NCI-H1092 treated with DMSO at 0.1 percent for 48 hours (cell line): ENCODE data around the gene PAM.

ENCODE experiments used
- DNase-seq: peaks from one replicate; lab custom pipeline; 2025; lab: John Stamatoyannopoulos, UW

The PAM gene

DNA sequence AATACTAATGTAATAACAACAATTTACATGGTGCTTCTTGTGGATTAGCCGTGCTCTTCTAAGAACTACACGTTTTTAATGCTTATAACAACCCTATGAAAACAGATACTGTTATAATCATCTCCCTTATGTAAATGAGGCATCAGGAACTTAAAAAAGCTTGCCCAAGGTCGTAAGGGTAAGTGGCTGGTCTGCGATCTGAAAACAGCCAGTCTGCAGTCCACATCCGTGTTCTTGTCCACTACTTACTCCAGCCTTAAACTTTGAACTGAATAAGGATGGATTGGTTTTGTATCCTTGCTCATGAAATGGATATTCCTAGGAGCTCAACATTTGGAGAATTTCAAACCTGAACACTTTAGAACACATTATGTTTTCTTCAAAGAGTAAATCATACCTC, 26.7 kb downstream of the PAM start:
- DNase-seq, result no peak

DNA sequence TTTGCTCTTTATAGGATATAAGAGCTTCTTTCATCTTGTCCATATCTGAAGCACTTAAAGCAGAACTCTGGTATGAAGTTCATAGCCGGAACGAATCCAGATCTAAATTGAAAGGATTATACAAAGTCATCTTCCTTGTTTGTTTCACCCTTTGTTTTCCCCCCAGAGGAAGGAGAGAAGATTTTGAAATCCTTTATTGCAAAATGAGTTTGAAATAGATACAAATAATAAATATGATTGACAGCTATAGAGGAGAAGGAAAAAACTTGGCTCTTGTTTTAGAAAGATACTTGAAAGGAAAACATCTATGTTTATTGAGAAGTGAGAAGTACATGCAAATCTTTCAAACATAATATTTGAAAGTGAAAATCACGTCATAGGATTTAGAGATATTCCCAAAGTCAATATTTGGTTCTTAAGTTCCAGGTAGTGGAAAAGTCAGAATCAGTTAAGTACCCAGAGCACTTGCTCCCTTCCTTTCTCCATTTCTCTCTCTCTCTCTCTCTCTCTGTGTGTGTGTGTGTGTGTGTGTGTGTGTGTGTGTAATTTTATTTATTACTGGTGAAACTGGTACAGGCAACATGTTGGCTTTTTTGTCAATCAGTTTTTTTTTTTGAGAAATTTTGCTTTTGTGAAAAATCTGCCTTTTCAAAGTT, 27.2 kb downstream of the PAM start:
- no peak for DNase-seq

DNA sequence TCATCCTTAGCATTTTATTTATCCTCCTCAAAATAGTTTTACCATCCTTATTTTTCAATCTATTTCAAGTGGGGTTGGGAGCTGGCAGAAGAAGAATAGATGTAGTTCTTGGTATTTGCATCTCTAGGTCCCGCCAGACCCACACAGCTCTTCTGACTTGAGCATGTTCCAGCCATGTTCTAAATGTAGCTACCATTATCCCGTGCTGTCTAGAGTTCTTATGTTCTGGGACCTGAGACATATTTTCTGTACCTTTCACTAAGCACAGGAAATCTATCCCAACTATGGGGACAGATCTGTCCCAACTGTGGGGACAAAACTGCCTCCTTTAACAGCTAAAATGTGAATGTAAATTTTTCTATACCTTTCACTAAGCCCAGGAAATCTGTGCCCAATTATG, 32.0 kb downstream of the PAM start:
- DNase-seq, result no peak

DNA sequence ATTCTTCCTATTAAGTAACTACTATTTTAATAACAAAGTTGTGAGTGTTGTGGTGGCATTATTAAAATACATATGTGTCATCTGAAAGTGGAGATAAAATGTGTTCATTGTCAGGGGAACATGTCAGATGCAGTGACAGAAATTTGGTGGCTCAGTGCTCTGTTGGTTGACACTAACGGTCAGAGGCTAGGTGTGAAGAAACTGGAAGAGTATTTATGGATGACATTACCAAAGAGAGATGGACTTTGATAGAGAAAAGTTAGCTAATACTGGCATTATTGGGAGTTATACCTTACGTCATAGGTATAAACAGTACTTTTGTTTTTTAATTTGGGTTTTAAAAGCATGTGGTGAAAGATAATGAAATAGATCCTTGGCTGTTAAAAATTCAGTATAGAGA, 33.7 kb downstream of the PAM start:
- DNase-seq, result no peak

DNA sequence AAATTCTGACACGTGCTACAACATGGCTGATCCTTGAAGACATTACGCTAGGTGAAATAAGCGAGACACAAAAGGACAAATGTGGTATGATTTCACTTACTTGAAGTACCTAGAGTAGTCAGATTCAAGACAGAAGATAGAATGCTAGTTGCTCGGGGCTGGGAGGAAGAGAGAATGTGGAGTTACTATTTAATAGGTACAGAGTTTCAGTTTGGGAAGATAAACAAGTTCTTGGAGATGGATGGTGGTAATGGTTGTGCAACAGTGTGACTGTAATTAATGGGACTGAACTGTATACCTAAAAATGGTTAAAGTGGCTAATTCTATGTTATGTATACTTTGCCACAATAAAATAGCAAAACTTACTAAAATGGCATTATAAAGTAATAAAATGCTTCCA, 34.4 kb downstream of the PAM start:
- DNase-seq, result no peak

DNA sequence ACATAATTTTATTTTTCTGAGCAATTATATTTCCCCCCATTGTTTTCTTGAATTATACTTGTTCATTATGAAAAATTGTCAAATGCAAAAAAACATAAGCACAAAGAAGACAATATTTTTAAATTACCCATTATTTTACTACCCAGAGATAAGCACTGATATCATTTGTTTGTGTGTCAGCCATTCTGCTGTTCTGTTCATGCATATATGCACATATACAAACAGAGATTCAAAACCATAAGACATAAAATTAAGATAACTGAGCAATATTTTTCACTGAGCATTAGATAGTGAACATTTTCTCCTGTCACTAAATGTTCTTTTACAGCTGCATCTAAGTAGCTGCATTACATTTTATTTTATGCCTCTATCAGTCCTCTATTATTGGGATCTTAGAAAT, 35.6 kb downstream of the PAM start:
- DNase-seq, result no peak

DNA sequence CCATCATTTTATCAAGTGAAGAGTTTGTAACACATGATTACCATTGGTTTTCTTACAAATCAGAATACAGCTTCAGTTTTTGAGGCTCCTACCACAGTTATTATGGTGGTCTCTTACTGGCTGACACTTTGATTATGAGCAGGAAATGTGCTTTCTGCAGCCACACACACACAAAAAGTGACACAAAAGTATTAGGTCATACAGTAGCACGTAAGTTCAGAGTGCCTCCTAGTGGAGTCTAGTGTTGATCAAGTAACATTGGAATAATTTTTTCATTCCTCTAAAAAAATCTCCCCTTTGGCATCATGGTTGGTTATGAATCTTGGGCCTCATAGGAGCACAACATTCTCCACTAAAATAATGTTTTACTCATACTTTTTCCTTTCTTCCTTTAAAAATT, 37.6 kb downstream of the PAM start:
- peak; percentile 42 for DNase-seq

DNA sequence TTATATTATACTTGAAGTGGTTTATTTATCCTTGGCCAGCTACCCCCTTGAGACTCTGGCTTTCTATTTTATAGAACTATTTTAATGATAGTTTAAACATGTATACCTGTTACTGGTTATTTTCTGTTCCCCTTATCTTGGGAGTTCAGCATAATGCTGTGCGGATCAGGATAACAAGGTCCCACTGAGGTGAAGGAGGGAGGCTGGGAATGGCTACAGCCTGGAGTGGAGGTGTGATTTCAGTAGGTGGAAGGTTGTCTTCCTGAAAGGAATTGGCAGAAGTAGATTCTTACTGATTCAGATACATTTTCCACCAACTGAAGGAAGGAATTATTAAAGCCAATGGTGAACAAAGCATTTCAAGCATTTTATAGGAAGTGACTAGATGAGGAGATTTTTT, 38.9 kb downstream of the PAM start:
- peak; percentile 51 for DNase-seq

DNA sequence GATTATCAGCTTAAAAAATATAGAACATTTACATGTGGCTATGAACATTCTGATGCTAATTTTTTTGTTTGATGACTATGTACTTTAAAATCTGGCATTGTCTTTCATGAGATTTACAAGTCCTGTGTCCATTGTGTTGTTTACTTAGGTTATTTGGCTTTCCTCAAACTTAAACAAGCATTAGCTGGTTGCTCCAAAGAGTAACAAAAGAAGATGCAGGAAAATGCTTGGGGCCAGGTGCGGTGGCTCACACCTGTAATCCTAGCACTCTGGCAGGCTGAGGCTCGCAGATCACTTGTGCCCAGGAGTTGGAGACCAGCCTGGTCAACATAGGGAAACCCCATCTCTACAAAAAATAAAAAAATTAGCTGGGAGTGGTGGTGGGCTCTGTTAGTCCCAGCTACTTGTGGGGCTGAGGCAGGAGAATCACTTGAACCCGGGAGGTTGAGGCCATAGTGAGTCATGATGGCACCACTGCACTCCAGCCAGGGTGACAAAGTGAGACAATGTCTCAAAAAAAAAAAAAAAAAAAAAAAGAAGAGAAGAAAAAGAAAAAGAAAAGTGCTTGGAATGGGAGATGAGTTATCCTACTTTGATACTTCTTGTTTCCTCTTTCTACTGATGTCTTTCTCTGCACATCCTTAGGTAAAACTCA, 39.7 kb downstream of the PAM start:
- peak; percentile 59 for DNase-seq

DNA sequence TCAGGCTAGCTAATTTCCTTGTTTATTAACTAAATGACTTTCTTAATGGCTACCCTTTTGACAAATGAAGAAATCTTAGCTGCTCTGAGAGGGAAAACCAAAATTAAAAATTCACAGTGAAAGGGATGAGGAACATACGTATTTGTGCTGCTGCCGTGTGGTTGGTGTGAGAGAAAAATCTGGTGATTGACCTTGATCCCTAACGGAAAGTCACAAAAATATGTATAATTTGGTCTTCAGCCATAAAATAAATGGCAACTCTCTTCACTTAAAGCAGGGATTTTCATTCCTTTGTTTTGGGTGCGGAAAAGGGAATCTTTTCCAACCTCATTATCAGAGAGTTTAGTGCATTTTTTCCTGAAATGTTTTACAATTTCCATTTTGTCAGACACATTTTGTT, 40.4 kb downstream of the PAM start:
- DNase-seq, result peak; percentile 79

DNA sequence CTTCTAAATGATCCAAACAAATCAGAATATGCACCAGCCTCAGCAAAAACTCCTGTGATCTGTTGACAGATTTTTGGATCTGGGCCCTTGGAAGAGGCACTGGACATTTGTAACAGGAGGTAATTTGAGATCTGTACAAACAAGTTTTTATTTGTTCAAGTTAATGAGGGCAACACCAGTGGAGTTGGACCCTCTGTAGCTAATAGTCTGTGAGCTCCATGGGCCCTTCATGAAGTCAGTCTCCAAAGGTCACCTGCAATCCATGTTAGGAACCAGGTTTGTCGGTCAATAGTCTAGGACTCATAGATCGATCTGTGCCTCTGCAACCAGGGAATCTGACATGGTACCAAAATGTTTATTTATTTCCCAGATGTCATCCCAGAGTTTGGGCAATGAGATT, 40.9 kb downstream of the PAM start:
- DNase-seq, result peak; percentile 93

DNA sequence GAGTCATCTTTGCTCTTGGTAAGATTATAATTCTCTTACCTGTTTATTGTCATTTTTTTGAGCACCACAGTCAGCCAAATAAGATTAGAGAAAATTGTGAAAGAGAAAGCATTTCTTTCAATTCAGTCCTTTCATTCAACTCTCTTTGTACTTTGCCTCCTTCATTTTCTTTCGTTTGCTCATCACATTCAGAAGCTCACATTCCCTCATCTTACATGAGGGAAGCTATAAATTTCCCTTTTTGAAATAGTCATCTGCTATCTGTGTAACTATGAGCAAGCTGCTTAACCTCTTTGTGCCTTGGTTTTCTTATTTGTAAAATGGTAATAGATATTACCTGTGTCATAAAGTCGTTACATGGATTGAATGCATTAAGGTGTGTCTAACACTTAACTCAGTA, 41.4 kb downstream of the PAM start:
- DNase-seq, result no peak

DNA sequence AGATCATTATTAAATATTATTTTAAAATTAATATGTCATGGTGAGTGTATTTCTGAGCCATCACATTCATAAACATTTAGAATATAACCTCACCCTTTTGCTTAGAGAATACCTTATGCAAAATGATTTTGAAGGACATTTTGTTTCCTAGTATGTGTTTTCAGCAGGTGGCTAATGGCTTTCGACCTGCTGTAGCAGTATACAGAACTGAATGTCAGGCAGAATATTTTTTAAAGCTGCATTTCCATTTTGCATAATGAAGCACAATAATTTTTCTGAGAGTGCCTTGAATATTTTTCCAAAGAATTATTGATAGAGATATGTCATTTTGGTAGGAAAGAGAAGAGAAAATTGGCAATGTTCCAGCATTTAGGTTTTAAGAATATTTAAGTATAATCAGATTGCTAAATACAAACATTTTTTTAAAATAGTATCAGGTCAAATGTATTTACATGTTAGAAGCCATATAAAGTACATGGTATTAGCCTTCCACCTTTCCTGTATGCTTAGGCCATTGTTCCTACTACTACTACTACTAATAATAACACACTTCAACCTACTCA, 42.3 kb downstream of the PAM start:
- peak; percentile 71 for DNase-seq

DNA sequence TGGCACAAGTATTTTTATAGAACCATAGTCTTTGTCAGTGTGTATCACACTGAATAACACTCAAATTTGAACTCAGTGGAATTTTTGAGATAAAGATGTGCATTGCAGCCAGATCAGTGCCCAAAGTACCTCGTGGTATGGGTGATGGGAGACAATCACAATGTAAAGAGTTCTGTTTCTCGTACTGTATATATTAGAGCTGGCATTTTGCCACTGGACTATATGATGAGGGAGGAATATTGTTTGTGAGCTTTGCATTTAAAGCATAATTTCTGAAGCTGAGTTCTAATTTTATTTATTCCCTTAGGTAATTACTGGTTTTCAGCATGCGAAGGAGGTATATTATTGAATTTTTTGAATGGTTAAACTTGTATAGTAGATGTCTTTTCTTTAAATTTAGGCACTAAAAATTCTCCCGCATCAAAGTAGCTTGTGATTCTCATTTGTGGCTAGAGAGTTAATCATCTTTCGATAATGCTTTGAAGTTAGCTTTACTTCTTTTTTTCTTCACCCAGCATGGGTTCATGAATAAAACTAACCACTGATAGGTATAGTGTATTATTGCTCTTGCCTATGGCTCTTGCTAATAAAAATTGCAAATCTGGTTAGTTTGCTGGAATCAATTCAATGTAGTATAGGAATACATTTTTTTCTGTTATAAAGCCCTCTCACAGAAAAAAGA, 43.1 kb downstream of the PAM start:
- DNase-seq, result no peak

DNA sequence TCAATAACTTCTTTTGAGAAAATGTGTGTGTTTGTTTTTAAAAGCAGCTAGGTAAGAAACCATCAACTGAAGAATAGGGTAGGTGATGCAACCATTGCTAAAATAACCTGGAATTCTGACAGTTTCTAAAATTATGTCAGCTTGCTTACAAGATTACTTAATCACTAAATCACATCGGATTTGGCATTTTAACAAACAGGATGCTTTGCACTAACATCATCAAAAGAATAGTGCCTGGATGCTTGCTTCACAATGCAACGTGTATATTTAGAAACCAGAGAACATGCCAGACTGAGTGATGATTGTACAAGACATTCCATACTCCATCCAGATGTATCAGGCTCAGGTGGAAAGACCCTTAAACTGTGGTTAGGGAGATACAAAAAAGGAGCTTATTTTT, 43.9 kb downstream of the PAM start:
- no peak for DNase-seq

DNA sequence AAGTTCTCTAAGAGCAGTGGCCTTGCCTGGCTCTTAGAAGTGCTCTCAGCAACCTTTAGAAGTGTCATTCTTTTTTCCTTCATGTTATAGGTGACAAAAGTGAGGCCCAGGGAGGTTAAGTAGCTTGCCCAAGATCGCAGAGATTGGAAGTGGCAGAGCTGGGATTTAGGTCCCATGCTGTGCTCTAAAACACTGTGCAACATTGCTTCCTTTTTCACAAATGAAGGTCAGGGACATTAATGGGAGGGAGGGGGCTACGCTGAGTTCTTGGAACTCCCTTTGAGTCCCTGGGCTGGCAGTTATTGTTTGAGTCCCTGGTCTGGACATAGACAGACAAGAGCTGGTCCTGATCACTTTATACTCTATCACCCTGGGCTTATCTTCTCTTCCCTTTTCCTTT, 45.3 kb downstream of the PAM start:
- no peak for DNase-seq

DNA sequence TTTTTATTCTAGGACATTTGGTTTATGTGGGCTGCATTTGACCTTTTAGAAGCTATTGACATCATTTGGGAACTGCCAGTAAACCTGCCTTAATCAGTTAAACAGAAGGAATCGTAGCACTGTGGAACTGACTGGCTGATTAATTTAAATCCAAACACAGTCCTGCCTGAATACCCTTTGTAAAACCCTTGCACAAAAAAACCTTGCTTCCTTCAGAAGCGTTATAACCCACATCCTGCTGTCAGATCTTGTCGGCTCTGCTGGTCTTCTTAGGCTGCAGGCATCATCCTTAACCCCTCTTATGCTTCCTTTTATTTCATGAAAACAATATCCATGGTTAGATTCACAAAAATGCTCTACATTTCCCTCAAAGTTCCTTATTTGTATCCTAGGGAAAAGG, 46.3 kb downstream of the PAM start:
- no peak for DNase-seq

DNA sequence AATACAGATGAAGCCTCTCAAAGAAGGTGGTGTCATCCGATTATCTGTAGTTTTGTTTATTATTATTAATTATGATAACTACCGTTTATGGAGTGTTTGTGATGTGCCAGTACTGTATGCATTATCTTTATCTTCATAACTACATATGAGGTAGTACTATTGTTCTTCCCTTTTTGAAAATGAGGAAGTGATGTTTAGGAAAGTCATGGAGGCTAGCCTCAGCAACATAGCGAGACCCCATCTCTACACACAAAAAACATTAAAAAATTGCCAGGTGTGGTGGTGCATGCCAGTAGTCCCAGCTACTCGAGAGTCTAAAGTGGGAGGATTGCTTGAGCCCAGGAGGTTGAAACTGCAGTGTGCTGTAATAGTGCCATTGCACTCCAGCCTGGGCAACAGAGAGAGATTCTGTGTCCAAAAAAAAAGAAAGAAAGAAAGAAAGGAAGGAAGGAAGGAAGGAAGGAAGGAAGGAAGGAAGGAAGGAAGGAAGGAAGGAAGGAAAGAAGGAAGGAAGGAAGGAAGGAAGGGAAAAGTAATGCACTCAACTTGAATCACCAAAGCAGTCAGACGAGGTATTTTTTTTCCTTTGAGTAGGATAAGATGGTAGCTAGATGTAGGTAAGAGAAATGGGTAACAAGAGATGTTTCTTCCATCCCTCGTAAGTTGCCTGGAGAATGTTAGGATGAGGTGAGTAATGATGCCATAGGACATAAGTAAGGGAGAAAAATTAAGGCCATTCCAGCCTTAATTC, 47.8 kb downstream of the PAM start:
- DNase-seq, result no peak

DNA sequence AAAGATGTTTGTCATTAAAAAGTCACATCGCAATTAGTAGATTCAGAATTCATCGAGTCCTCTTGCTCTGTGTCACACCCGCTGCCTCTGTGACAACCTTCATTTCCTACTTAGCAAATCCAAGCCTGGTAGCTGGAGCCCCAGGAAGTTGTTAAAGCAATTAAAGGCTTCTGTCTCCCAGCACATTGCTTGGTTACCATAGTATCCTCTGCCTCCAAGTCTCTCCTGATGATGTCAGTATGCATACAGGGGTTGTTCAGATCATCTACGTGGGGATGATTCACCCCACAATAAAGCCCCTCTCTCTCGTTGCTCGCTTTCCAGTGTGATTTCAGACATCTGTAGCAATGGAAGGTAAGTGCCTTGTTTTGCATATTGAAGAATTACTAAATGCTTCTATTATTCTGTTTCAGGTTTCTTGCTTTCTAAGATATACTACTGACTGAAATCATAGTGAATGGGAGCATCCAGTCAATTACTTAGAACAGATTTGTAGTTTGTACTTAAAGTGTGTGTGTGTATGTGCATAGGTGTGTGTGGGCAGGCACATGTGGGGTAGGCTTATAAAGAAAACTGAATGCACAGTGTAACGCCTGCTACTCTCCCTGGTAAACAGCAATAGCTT, 52.9 kb downstream of the PAM start:
- DNase-seq, result peak; percentile 88

DNA sequence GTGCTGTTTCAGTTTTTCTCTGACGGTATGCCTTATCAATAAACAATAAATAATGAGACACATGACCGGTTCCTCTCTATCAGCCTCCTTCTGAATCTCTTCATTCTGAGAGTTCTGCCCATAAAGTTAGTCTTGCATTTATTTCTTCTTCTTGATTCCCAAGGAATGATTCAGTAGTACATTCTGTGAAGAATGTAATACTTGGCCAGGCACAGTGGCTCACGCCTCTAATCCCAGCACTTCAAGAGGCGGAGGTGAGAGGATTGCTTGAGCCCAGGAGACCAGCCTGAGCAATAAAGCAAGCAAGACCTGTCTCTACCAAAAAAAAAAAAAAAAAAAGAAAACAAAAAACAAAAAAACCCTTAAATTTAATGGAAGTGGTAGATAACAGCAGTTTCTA, 53.9 kb downstream of the PAM start:
- DNase-seq, result peak; percentile 68

DNA sequence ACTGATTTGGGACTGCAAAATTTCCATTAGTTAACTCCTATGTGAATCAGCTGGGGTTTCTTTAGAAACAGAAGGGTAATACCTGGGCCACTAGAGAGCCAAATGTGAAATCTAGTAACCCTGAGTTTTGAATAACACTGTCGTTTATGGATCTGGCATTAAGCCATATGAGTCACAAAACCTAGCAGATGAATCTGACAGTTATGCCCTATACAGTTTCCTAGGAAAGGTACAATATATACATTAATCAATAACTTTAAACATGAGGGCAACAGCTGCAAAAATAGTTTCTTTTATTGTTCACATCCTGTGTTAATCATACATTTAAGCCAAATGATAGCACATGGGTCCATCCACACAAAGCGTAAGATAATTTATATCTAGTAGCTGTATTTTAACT, 56.9 kb downstream of the PAM start:
- DNase-seq, result peak; percentile 80

DNA sequence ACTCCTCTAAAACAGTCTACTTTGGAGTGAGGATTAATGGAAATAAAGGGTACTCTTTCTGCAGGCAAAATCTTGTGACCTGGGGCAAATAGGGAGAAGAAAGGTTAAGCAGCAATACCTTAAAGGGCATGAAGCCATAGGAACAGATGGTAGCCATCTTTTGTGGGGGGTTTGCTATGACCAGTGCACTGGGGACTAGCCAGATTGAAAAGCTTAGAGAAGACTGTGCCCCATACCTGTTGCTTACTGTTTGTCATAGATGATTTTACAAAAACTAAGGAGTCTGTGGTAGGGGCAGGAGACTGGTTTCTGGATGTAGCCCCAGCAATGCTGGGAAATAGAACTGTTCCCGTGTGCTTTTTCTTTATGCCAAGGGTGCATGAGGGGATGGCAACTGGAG, 58.6 kb downstream of the PAM start:
- DNase-seq, result no peak
